HS-5 (cell line): ENCODE data around the gene HAUS1.
"Not testable (repeated sequence)": the region's sequence is repeated elsewhere in the genome, so short reads cannot be mapped to it uniquely, and the experiment has no call there.

Experiments
- DNase-seq: peaks from one replicate; pipeline ENCODE4 v3.0.0-alpha.2; 2012; ENCODE audit warnings: low read depth

The HAUS1 gene

DNA sequence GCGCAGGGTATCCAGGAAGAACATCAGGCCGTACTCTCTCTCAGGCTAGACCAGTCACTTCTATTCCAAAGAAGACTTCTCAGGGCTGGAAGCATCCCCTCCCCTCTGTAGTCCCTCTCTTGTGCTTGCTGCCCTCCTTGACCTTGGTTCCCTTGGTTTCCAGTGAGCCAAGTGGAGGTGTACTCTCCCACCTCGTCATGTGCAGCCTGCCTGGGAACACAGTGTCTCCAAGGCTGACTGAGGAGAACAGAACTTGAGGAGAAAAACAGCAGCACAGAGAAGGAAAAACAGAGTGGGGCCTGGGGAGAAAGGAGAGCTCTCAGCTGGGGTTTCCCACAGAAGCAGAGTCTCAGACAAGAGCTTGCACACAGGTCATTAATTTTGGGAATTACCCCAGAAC is 52.7 kb downstream of the HAUS1 start:
- DNase-seq = no peak

DNA sequence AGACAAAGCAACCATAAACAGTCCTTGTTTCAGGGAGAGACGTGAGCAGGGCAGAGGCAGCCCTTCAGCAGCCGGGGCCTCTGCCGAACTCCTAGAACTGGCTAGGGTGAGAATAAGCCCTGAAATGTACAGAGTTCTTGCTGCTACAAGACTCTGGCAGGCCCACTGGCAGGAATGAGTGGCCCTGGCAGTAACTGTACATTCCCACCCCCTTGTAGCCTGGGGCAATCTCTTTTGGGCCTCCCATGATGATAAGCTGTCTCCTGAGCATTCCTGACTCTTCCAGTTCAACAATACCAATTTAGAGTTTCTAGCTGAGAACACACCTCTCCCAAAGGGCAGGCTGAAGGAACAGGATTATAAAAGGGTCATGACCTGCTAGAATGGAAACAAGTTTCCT is 54.3 kb downstream of the HAUS1 start:
- no peak for DNase-seq

DNA sequence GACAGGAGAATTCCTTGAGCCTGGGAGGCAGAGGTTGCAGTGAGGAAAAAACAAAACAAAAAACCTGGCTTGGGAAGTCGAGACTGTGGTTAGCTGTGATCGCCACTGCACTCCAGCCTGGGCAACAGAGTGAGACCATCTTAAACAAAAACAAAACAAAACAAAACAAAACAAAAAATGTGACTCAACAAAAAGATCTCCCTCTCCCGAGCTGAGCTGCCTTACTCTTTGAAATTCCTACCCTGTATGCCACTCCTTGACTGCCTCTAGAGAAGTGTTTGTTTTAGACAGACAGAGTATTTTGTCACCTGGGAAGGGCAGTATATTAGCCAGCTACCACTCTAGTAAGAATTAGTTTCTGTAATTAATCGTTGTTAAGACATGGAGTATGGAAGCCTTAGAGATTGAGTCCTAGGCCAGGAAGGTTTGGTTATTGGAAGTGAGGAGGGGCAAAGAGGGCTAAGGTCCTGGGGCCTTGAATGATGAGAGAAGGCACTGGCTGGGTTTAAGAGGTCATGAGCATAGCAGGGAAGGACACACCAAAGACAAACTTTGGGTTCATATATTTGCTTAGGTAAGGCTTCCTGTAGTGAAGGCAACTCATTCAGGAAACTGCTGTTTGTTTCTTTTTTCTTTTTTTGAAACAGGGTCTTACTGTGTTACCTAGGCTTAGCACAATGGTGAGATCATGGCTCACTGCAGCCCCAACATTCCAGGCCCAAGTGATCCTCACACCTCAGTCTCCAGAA is 56.0 kb downstream of the HAUS1 start:
- DNase-seq = no peak

DNA sequence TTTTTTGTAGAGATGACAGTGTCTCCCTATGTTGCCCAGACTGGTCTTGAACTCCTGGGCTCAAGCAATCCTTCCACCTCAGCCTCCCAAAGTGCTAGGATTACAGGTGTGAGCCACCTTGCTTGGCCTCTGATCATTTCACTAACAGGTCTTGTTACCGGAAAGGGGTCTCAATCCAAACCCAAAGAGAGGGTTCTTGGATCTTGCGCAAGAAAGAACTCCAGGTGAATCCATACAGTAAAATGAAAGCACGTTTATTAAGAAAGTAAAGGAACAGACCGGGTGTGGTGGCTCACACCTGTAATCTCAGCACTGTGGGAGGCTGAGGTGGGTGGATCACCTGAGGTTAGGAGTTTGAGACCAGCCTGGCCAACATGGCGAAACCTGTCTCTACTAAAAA is 56.7 kb downstream of the HAUS1 start:
- not testable (repeated sequence) for DNase-seq

GRCh38 chr18:46161703-46162396 is 57.7 kb downstream of the HAUS1 start:
- DNase-seq = no peak

DNA sequence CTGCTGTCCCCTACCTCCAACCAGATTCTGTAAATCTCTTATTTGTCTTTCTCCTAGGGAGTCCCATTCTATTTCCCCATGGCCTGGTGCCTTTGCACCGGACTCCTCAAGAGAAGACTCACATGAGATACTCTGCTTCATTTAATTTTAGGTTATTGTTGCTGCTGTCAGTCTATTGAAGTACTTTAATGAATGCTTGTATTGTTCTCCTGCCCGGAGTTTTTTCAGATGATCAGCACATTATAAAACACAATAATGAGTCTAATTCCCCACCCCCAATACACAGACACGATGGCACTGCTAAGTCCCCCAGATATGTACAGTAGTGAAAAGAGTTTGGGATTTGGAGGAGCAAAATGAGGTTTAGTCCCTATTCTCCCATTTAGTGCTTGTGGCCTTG is 58.9 kb downstream of the HAUS1 start:
- DNase-seq = no peak

- DNase-seq = no peak
Measured at GRCh38 chr18:46163941-46164499, 59.8 kb downstream of the HAUS1 start.

GRCh38 chr18:46164502-46164901 is 60.3 kb downstream of the HAUS1 start:
- DNase-seq = not testable (repeated sequence)

DNA sequence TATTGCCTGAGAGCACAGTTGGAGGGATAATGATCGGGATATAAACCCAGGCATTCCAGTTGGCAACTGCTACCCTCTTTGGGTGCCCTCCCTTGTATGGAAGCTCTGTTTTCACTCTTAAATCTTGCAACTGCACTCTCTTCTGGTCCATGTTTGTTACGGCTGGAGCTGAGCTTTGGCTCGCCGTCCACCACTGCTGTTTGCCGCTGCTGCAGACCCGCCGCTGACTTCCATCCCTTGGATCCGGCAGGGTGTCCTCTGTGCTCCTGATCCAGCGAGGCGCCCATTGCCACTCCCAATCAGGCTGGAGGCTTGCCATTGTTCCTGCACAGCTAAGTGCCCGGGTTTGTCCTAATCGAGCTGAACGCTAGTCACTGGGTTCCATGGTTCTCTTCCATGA is 60.7 kb downstream of the HAUS1 start:
- no peak for DNase-seq

- DNase-seq = no peak
Measured at GRCh38 chr18:46166261-46166970, 62.2 kb downstream of the HAUS1 start.

DNA sequence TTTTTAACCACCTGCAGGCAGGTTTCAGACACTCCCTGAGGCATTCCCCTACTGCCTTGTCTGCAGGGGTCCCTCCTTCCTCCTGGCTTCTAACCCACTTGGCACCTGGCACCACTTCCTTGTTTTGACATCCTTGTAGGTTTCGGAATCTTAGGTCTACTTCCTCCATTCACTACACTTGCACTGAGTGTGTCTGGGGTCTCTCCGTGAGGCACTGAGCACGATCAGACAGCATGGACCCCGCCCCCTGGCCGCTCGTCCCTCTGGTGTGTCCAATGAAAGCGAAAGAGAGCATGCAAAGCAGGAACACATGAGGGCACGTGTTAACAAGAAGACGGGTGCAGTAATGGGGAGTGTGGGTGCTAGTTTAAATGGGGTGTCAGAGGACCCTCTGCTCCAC is 63.8 kb downstream of the HAUS1 start:
- no peak for DNase-seq

GRCh38 chr18:46169464-46169941 is 65.3 kb downstream of the HAUS1 start:
- DNase-seq = peak; percentile 61

DNA sequence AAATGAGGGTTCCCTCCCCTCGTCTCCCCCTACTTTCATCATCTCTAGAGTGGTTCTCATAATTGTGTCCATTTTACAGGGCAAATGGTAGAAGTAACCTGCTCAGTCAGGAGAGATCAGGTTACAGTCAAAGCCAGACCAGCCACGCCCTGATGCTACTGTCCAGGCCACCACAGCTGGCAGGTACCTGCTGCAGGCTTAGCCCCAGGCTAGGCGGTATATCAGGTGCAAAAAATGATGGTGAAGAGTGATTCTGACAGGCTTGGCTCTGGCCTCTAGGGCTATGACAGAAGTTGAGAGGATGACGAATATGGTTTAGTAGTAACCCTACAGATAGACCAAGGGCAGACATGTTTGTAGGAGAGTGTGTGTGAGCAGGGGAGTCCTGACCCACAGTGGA is 67.1 kb downstream of the HAUS1 start:
- no peak for DNase-seq

DNA sequence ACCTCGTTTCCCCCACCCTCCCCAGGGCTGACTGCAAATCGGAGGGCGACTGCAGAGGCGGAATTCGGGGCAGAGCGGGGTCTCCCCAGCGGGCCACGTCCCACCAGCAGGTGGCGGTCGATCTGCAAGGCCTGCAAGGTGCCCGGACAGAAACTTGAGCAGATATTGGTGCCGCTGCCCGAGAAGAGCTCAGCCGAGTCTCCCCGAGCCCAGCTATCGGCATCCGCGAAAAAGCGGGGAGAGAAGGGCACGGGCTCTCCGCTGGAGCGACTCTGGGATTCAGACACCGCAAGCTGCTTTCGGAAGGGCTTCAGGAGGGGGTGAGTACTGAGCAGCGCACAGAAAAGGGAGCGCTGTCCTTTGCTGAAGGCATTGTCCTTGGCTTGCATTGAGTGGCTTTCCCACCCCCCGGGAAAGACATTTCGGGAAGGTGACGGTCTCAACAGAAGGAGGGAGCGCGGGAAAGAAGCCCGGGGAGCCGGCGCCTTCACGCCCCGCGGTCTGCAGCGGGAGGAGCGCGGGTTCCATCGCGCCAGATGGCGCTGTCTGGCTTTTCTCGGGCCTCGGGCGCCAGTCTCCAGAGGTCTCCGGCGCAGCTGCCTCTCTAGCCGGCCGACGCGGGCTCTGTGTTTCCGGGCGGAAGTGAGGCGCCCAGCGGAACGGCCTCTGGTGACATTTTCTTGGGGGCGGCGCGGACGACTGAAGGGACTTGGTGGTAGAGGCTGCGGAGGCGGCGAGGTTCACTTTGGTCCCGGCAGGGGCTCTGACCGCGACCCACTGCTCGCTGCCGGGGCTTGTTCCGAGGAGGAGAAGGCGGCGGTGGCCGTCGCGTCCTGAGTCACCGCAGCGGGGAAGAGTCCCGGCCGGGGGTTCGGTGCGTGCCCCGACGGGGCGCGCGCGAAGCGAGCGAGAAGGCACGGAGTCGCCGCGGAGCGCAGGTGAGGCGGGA is 69.5 kb downstream of the HAUS1 start:
- peak; percentile 53 for DNase-seq

DNA sequence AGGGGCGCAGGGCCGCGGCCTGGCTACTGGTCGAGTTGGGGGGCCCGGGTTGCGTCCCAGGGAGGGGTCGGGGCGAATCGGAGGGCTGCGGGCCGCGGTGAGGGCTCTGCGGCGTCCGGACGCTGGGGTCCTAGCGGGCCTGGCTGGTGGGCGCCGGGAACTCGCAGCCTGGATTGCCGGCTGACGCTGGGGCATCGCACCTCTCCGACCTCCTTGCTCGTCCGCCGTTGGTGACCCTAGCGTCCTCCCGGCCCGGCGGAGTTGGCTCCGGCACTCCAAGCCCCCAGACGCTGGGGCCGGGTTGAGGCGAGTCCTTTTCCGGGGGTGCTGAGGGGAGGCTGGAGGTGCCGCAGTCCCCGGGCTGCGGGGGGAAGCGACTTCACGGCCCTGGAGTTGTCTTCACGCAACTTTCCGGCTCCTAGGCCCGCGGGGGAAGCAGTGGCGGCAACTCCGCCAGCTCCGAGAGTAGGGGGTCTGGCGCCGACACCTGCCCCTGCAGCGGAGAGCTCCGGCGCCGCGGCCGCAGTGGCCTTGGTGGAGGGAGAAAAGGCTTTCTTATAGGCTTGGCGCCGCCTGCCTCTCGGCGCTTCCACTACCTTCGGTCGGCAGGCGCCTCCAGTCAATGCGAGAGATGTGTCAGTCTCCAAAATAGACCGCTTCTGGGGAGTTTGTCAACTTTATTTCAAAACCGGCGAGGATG is 70.3 kb downstream of the HAUS1 start:
- no peak for DNase-seq

DNA sequence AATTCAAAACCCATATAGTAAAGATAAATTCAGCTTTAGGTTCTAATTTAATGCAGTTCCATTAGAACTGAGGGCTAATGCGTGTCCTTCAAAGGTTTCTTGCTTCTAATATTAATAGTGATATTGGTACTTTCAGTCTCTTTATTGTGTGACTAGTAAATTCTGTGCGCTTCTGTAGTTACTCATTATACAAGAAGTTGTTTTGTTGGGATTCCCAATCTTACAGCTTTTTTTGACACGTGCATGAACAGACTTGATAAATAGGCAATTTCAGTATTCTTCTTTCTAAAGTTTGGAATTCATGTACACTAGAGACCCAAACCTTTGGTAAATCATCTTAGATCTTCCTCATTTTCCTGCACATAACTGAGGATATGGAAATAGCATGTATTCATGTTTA is 71.8 kb downstream of the HAUS1 start:
- no peak for DNase-seq
